ENCODE measurements around the gene NUP210L.

- no peak for TF ChIP-seq EZH2 (IDR thresholded peaks at IDR 0.05; ENCODE audit: insufficient read depth, poor library complexity, severe bottlenecking)
- TF ChIP-seq EZH2phosphoT487 (IDR thresholded peaks at IDR 0.05; ENCODE audit: insufficient read depth, low read depth): no peak
Observed at GRCh38 chr1:154154053-154154452, 820 bp downstream of the NUP210L start.

Measured in GM23248 (cell line).